Fibroblast of lung (primary cell): ENCODE data around the gene MAN1A1.

Experiments
- CTCF ChIP-seq, 2 donors: IDR thresholded peaks in 1 of 2; conservative IDR thresholded peaks in 1 of 2; 1 replicate in 1 of 2; 2 replicates in 1 of 2; pipeline ENCODE4 v1.5.1; 2011 to 2012; ENCODE audit warnings: low read length in 2 of 2, control low read depth in 1 of 2, inconsistent platforms in 1 of 2, low read depth in 1 of 2, mild to moderate bottlenecking in 1 of 2
- EZH2 ChIP-seq: IDR thresholded peaks from 2 replicates; pipeline ENCODE4 v1.5.1; 2012; ENCODE audit warnings: low read length, control low read depth, mild to moderate bottlenecking; ENCODE audit errors: missing control alignments

GRCh38 chr6:119347466-119348095 lies 2.0 kb downstream of the MAN1A1 start:
- TF ChIP-seq CTCF (conservative IDR thresholded peaks at IDR 0.05 in 1 of 2, IDR thresholded peaks at IDR 0.05 in 1 of 2; ENCODE audit: low read depth in 1 of 2, low read length in 2 of 2) (no peak), EZH2 (no peak)
